Esophagus (tissue), 2 donors: ENCODE results near the gene CMC1. TPM values are rescaled to one million over a fixed set of nuclear protein-coding genes. Genes with fewer than 3 reads are reported as not detected.
A peak's percentile ranks its signal among the peaks of the same experiment; 100 is the strongest.
"Not testable (repeated sequence)": the region's sequence is repeated elsewhere in the genome, so short reads cannot be mapped to it uniquely, and the experiment has no call there.

Experiments
- H3K27ac ChIP-seq, 2 donors: one replicate each; pipeline ENCODE4 v1.5.1; 2013; ENCODE audit warnings: low read depth in 2 of 2, mild to moderate bottlenecking in 2 of 2, inconsistent platforms in 1 of 2, low read length in 1 of 2, moderate library complexity in 1 of 2
- H3K27me3 ChIP-seq, 2 donors: one replicate each; pipeline ENCODE4 v1.6.1; 2013; ENCODE audit warnings: low read length in 2 of 2, control low read depth in 1 of 2, mild to moderate bottlenecking in 1 of 2; ENCODE audit not compliant: insufficient read depth in 2 of 2, control insufficient read depth in 1 of 2
- H3K36me3 ChIP-seq, 2 donors: one replicate each; pipeline ENCODE4 v1.6.1; 2013; ENCODE audit warnings: low read length in 1 of 2; ENCODE audit not compliant: control insufficient read depth in 2 of 2, insufficient read depth in 2 of 2
- H3K4me1 ChIP-seq, 2 donors: one replicate each; pipeline ENCODE4 v1.6.1; 2013; ENCODE audit warnings: low read length in 1 of 2; ENCODE audit not compliant: control insufficient read depth in 2 of 2, insufficient read depth in 2 of 2
- H3K4me3 ChIP-seq, 2 donors: one replicate each; pipeline ENCODE4 v1.5.1; 2013; ENCODE audit warnings: low read length in 2 of 2, mild to moderate bottlenecking in 2 of 2, low read depth in 1 of 2, moderate library complexity in 1 of 2
- H3K9me3 ChIP-seq, 2 donors: one replicate each; pipeline ENCODE4 v1.6.1; 2013; ENCODE audit warnings: mild to moderate bottlenecking in 2 of 2, low read depth in 1 of 2, low read length in 1 of 2, moderate library complexity in 1 of 2; ENCODE audit not compliant: control insufficient read depth in 2 of 2, insufficient read depth in 1 of 2
- WGBS, 2 donors: extraction: QIAGEN DNeasy Blood & Tissue Kit; methylation state at CpG; one replicate each; pipeline ENCODE4 v1.1.7; 2013; 5-methylcytosine and 5-hydroxymethylcytosine counted together
- polyA plus RNA-seq, 2 donors: library from polyadenylated mRNA; stranded (reverse); fragments of 200-250 nt; gene quantifications; one replicate each; pipeline ENCODE4 v1.2.3, GENCODE V29; 2013
- donor health status: healthy with polysubstance abuse.
- donor health status: Bipolar disorder and iron deficiency.

The CMC1 gene
- 10 to 100 TPM; 20.8 to 21.9 TPM for polyA plus RNA-seq

- Histone ChIP-seq H3K4me1 (no peaks in the 10 kb centered on the region), H3K27ac (peak within 1 kb of the TSS; percentile 81 to 87), H3K4me3 (peak within 1 kb of the TSS; percentile 87 to 90), H3K9me3 (no peaks in the 10 kb centered on the region), H3K27me3 (no peaks in the 10 kb centered on the region), H3K36me3 (no peaks in the 10 kb centered on the region)
- WGBS, 2 donors, result 1% methylated on average over 59 to 68 of the region's 68 CpGs
Measured at GRCh38 chr3:28241221-28242160, at the start of gene CMC1. Gene CMC1, plus strand, starts transcription at chr3:28241619. Its CDS starts 175 bp downstream, at chr3:28241794.

GRCh38 chr3:28198161-28198560 is 43.3 kb upstream of the CMC1 start:
- Histone ChIP-seq H3K27ac (no peak overlapping the region), H3K4me1 (no peaks in the 10 kb centered on the region), H3K9me3 (peaks cover 0 to 3% of the 10 kb centered on the region in 2 donors), H3K36me3 (no peaks in the 10 kb centered on the region), H3K4me3 (no peak overlapping the region), H3K27me3 (no peaks in the 10 kb centered on the region)
- 83 to 87% methylated on average over 3 of the region's 3 CpGs for WGBS, 2 donors

- H3K4me1 ChIP-seq, result no peaks in the 10 kb centered on the region
- H3K36me3 ChIP-seq, result no peaks in the 10 kb centered on the region
- no peaks in the 10 kb centered on the region for H3K27me3 ChIP-seq
- no peak overlapping the region for H3K4me3 ChIP-seq
- no peak overlapping the region for H3K27ac ChIP-seq
- WGBS, 2 donors, result 82% methylated on average over 3 of the region's 3 CpGs
- H3K9me3 ChIP-seq, result peaks cover 0 to 3% of the 10 kb centered on the region in 2 donors
Measured at GRCh38 chr3:28198974-28199373, 42.4 kb upstream of the CMC1 start.

- not testable (repeated sequence) for H3K9me3 ChIP-seq, H3K27ac ChIP-seq, H3K27me3 ChIP-seq, H3K4me3 ChIP-seq, H3K36me3 ChIP-seq, H3K4me1 ChIP-seq
- WGBS, 2 donors, result 96 to 97% methylated on average over 15 of the region's 15 CpGs
Measured at GRCh38 chr3:28199643-28200042, 41.8 kb upstream of the CMC1 start.

- H3K27ac ChIP-seq, H3K9me3 ChIP-seq, H3K36me3 ChIP-seq, H3K27me3 ChIP-seq, H3K4me3 ChIP-seq, H3K4me1 ChIP-seq: not testable (repeated sequence)
- WGBS, 2 donors, result 79% methylated on average over 34 to 47 of the region's 47 CpGs
Measured at GRCh38 chr3:28200366-28200848, 41.0 kb upstream of the CMC1 start.

- no peak overlapping the region for H3K4me3 ChIP-seq
- WGBS, 2 donors, result 48 to 50% methylated on average over 2 of the region's 2 CpGs
- no peaks in the 10 kb centered on the region for H3K27me3 ChIP-seq
- H3K9me3 ChIP-seq, result no peaks in the 10 kb centered on the region
- no peaks in the 10 kb centered on the region for H3K4me1 ChIP-seq
- no peaks in the 10 kb centered on the region for H3K36me3 ChIP-seq
- no peak overlapping the region for H3K27ac ChIP-seq
Measured at GRCh38 chr3:28206479-28206878, 34.9 kb upstream of the CMC1 start.

- Histone ChIP-seq H3K27me3 (no peaks in the 10 kb centered on the region), H3K36me3 (no peaks in the 10 kb centered on the region), H3K4me3 (no peak overlapping the region), H3K4me1 (no peaks in the 10 kb centered on the region), H3K27ac (no peak overlapping the region), H3K9me3 (no peaks in the 10 kb centered on the region)
- 66% methylated on average over 7 of the region's 7 CpGs for WGBS, 2 donors
Measured at GRCh38 chr3:28207000-28207733, 34.3 kb upstream of the CMC1 start.

- Histone ChIP-seq H3K4me3 (no peak overlapping the region), H3K4me1 (no peaks in the 10 kb centered on the region), H3K27me3 (no peaks in the 10 kb centered on the region), H3K9me3 (peaks cover 0 to 4% of the 10 kb centered on the region in 2 donors), H3K36me3 (no peaks in the 10 kb centered on the region), H3K27ac (no peak overlapping the region)
- 85 to 86% methylated on average over 1 of the region's 1 CpG for WGBS, 2 donors
Measured at GRCh38 chr3:28210968-28211713, 30.3 kb upstream of the CMC1 start.

- 76 to 88% methylated on average over 1 of the region's 1 CpG for WGBS, 2 donors
- Histone ChIP-seq H3K4me1 (no peaks in the 10 kb centered on the region), H3K27ac (no peak overlapping the region), H3K9me3 (peaks cover 0 to 4% of the 10 kb centered on the region in 2 donors), H3K27me3 (no peaks in the 10 kb centered on the region), H3K36me3 (no peaks in the 10 kb centered on the region), H3K4me3 (no peak overlapping the region)
Measured at GRCh38 chr3:28212681-28213080, 28.7 kb upstream of the CMC1 start.
